Neutrophil (primary cell): ENCODE measurements around the gene PRDM15.

ENCODE experiments used
- H3K27ac ChIP-seq: fragments of 200-600 bp; sonication (generic); 2 replicates; pipeline ENCODE4 v1.5.1; 2016; ENCODE audit warnings: mild to moderate bottlenecking, moderate library complexity
- H3K27me3 ChIP-seq: fragments of 200-600 bp; sonication (generic); 2 replicates; pipeline ENCODE4 v1.6.0; 2016; ENCODE audit warnings: mild to moderate bottlenecking
- H3K36me3 ChIP-seq: fragments of 200-600 bp; sonication (generic); 2 replicates; pipeline ENCODE4 v1.5.1; 2017
- H3K4me1 ChIP-seq, 2 experiments: fragments of 200-600 bp in 1 of 2; sonication (generic) in 1 of 2; 1 replicate in 1 of 2; 2 replicates in 1 of 2; pipeline versions ENCODE4 v1.5.1 to v1.6.1; 2013 to 2016; ENCODE audit warnings: low read depth in 1 of 2, low read length in 1 of 2, mild to moderate bottlenecking in 1 of 2, moderate library complexity in 1 of 2; ENCODE audit not compliant: control insufficient read depth in 1 of 2, insufficient read depth in 1 of 2
- H3K4me3 ChIP-seq, 2 experiments: fragments of 200-600 bp in 1 of 2; sonication (generic) in 1 of 2; 1 replicate in 1 of 2; 2 replicates in 1 of 2; pipeline ENCODE4 v1.5.1; 2013 to 2016; ENCODE audit warnings: low read depth in 1 of 2, low read length in 1 of 2, mild to moderate bottlenecking in 1 of 2, moderate library complexity in 1 of 2
- H3K9me3 ChIP-seq: fragments of 200-600 bp; sonication (generic); 2 replicates; pipeline ENCODE4 v1.5.1; 2016
- CTCF ChIP-seq: fragments of 200-600 bp; sonication (generic); IDR thresholded peaks from 2 replicates; pipeline ENCODE4 v1.5.1; 2016; ENCODE audit warnings: antibody characterized with exemption

PRDM15 gene

GRCh38 chr21:41820384-41821080 is 58.6 kb downstream of the PRDM15 start:
- Histone ChIP-seq H3K27me3 (no peaks in the 10 kb centered on the region), H3K36me3 (peaks cover 26% of the 10 kb centered on the region), H3K4me1 (no peaks in the 10 kb centered on the region), H3K9me3 (no peaks in the 10 kb centered on the region), H3K27ac (no peak overlapping the region), H3K4me3 (no peak overlapping the region)
- TF ChIP-seq CTCF, result no peak

GRCh38 chr21:41819856-41820281 is 59.3 kb downstream of the PRDM15 start:
- H3K4me1 ChIP-seq, result no peaks in the 10 kb centered on the region
- no peaks in the 10 kb centered on the region for H3K9me3 ChIP-seq
- no peaks in the 10 kb centered on the region for H3K27me3 ChIP-seq
- TF ChIP-seq CTCF, result no peak
- H3K27ac ChIP-seq, result no peak overlapping the region
- no peak overlapping the region for H3K4me3 ChIP-seq
- H3K36me3 ChIP-seq, result peaks cover 24% of the 10 kb centered on the region

GRCh38 chr21:41819236-41819855 is 59.8 kb downstream of the PRDM15 start:
- no peak for TF ChIP-seq CTCF
- no peaks in the 10 kb centered on the region for H3K4me1 ChIP-seq
- H3K36me3 ChIP-seq, result peaks cover 23% of the 10 kb centered on the region
- H3K9me3 ChIP-seq, result no peaks in the 10 kb centered on the region
- no peak overlapping the region for H3K4me3 ChIP-seq
- H3K27me3 ChIP-seq, result no peaks in the 10 kb centered on the region
- no peak overlapping the region for H3K27ac ChIP-seq

- H3K27me3 ChIP-seq, result no peaks in the 10 kb centered on the region
- peaks cover 20% of the 10 kb centered on the region for H3K36me3 ChIP-seq
- TF ChIP-seq CTCF, result no peak
- H3K4me3 ChIP-seq, result no peak overlapping the region
- H3K27ac ChIP-seq, result no peak overlapping the region
- H3K4me1 ChIP-seq, result no peaks in the 10 kb centered on the region
- no peaks in the 10 kb centered on the region for H3K9me3 ChIP-seq
Observed at GRCh38 chr21:41817877-41818855, 61.0 kb downstream of the PRDM15 start.

GRCh38 chr21:41817228-41817627 is 61.9 kb downstream of the PRDM15 start:
- no peak for TF ChIP-seq CTCF
- no peaks in the 10 kb centered on the region for H3K27me3 ChIP-seq
- H3K4me1 ChIP-seq, result no peaks in the 10 kb centered on the region
- H3K27ac ChIP-seq, result no peak overlapping the region
- no peaks in the 10 kb centered on the region for H3K9me3 ChIP-seq
- peaks cover 18% of the 10 kb centered on the region for H3K36me3 ChIP-seq
- no peak overlapping the region for H3K4me3 ChIP-seq
